Astrocyte (in vitro differentiated cells and primary cell): ENCODE results near the gene TPPP3. TPM values are rescaled to one million over a fixed set of nuclear protein-coding genes. Genes with fewer than 3 reads are reported as not detected.

Experiments
- DNase-seq: peaks from one replicate; pipeline ENCODE4 v3.0.0-alpha.2; 2010; ENCODE audit warnings: low read depth
- FAIRE-seq: peaks from 2 replicates; lab custom pipeline; 2011; peaks lifted over from hg19 to GRCh38; lab: Jason Lieb, UNC
- H2AFZ ChIP-seq: 2 replicates; pipeline ENCODE4 v1.6.0; 2012; ENCODE audit warnings: low read depth, low read length, inconsistent platforms
- H3K27ac ChIP-seq: 2 replicates; pipeline ENCODE4 v1.5.1; 2011; ENCODE audit warnings: low read depth, low read length, inconsistent platforms
- H3K27me3 ChIP-seq: 2 replicates; pipeline ENCODE4 v1.6.0; 2011; ENCODE audit warnings: low read length, inconsistent platforms; ENCODE audit not compliant: insufficient read depth
- H3K36me3 ChIP-seq: 2 replicates; pipeline ENCODE4 v1.5.1; 2011; ENCODE audit warnings: low read length, inconsistent platforms; ENCODE audit not compliant: insufficient read depth
- H3K4me1 ChIP-seq: 2 replicates; pipeline ENCODE4 v1.5.1; 2011; ENCODE audit warnings: low read length, inconsistent platforms; ENCODE audit not compliant: insufficient read depth
- H3K4me2 ChIP-seq: 2 replicates; pipeline ENCODE4 v1.6.0; 2012; ENCODE audit warnings: low read length, inconsistent platforms
- H3K4me3 ChIP-seq: 2 replicates; pipeline ENCODE4 v1.5.1; 2011; ENCODE audit warnings: low read depth, mild to moderate bottlenecking, low read length, inconsistent platforms; ENCODE audit not compliant: insufficient read depth
- H3K79me2 ChIP-seq: 2 replicates; pipeline ENCODE4 v1.6.0; 2012; ENCODE audit warnings: mild to moderate bottlenecking, low read length, inconsistent platforms; ENCODE audit not compliant: insufficient read depth
- H3K9ac ChIP-seq: 2 replicates; pipeline ENCODE4 v1.6.0; 2012; ENCODE audit warnings: mild to moderate bottlenecking, low read length, inconsistent platforms
- H3K9me3 ChIP-seq: 2 replicates; pipeline ENCODE4 v1.5.1; 2012; ENCODE audit warnings: low read depth, mild to moderate bottlenecking, low read length, inconsistent platforms; ENCODE audit not compliant: insufficient read depth
- H4K20me1 ChIP-seq: 2 replicates; pipeline ENCODE4 v1.6.0; 2012; ENCODE audit warnings: low read length, inconsistent platforms; ENCODE audit not compliant: insufficient read depth
- H3K27ac Mint-ChIP-seq: one replicate; pipeline ENCODE4 v1.8.0; 2021; ENCODE audit warnings: mild to moderate bottlenecking, mixed read lengths; ENCODE audit not compliant: unreplicated experiment
- H3K27me3 Mint-ChIP-seq: one replicate; pipeline ENCODE4 v1.8.0; 2021; ENCODE audit warnings: low read depth, mixed read lengths; ENCODE audit not compliant: unreplicated experiment
- H3K36me3 Mint-ChIP-seq: one replicate; pipeline ENCODE4 v1.8.0; 2021; ENCODE audit warnings: low read depth, mixed read lengths; ENCODE audit not compliant: unreplicated experiment
- H3K4me1 Mint-ChIP-seq: one replicate; pipeline ENCODE4 v1.8.0; 2021; ENCODE audit warnings: low read depth, mixed read lengths; ENCODE audit not compliant: unreplicated experiment
- H3K4me3 Mint-ChIP-seq: one replicate; pipeline ENCODE4 v1.8.0; 2021; ENCODE audit warnings: mild to moderate bottlenecking, moderate library complexity, mixed read lengths; ENCODE audit not compliant: unreplicated experiment
- H3K9me3 Mint-ChIP-seq: one replicate; pipeline ENCODE4 v1.8.0; 2021; ENCODE audit warnings: mild to moderate bottlenecking, mixed read lengths; ENCODE audit not compliant: unreplicated experiment
- CTCF ChIP-seq: IDR thresholded peaks from 2 replicates; pipeline ENCODE4 v1.5.1; 2011; ENCODE audit warnings: low read depth, mild to moderate bottlenecking, inconsistent platforms, low read length, moderate library complexity; ENCODE audit not compliant: insufficient read depth
- EZH2 ChIP-seq: IDR thresholded peaks from 2 replicates; pipeline ENCODE4 v1.6.1; 2012; ENCODE audit warnings: mild to moderate bottlenecking, low read length, inconsistent platforms; ENCODE audit not compliant: insufficient read depth
- total RNA-seq: library from RNA; stranded (reverse); gene quantifications from 2 replicates; pipeline ENCODE4 v1.2.1, GENCODE V29; 2021

Gene TPPP3
- total RNA-seq, 1 donor from 2014 or later, result 0.75 TPM

GRCh38 chr16:67407788-67408452 is 14.6 kb upstream of the TPPP3 start:
- Histone ChIP-seq H3K27ac (no peak overlapping the region), H3K79me2 (no peaks in the 10 kb centered on the region), H3K36me3 (no peaks in the 10 kb centered on the region), H3K4me3 (no peak overlapping the region), H3K9me3 (no peaks in the 10 kb centered on the region), H2AFZ (no peak overlapping the region), H4K20me1 (no peaks in the 10 kb centered on the region), H3K4me2 (no peak overlapping the region), H3K27me3 (no peaks in the 10 kb centered on the region), H3K9ac (no peak overlapping the region), H3K4me1 (peaks cover 21% of the 10 kb centered on the region)
- H3K9me3 Mint-ChIP-seq, result no peaks in the 10 kb centered on the region
- H3K36me3 Mint-ChIP-seq, result peaks cover 4% of the 10 kb centered on the region
- no peak overlapping the region for H3K27ac Mint-ChIP-seq
- TF ChIP-seq EZH2, result no peak
- TF ChIP-seq CTCF, result no peak
- H3K4me1 Mint-ChIP-seq, result peaks cover 16% of the 10 kb centered on the region
- no peak overlapping the region for H3K4me3 Mint-ChIP-seq
- FAIRE-seq, result no peak
- peaks cover 9% of the 10 kb centered on the region for H3K27me3 Mint-ChIP-seq
- DNase-seq, result no peak

- no peak overlapping the region for H3K4me3 Mint-ChIP-seq
- peaks cover 10% of the 10 kb centered on the region for H3K27me3 Mint-ChIP-seq
- H3K9me3 Mint-ChIP-seq, result no peaks in the 10 kb centered on the region
- Histone ChIP-seq H3K4me2 (peak overlapping the region; percentile 65), H3K79me2 (no peaks in the 10 kb centered on the region), H3K36me3 (no peaks in the 10 kb centered on the region), H3K27ac (peak overlapping the region; percentile 80), H3K9ac (peak overlapping the region; percentile 67), H3K4me1 (peaks cover 21% of the 10 kb centered on the region), H3K9me3 (no peaks in the 10 kb centered on the region), H4K20me1 (no peaks in the 10 kb centered on the region), H3K4me3 (no peak overlapping the region), H3K27me3 (no peaks in the 10 kb centered on the region), H2AFZ (no peak overlapping the region)
- H3K36me3 Mint-ChIP-seq, result peaks cover 4% of the 10 kb centered on the region
- no peak for DNase-seq
- FAIRE-seq, result no peak
- H3K27ac Mint-ChIP-seq, result peak overlapping the region; percentile 69
- TF ChIP-seq EZH2 (no peak), CTCF (no peak)
- peaks cover 13% of the 10 kb centered on the region for H3K4me1 Mint-ChIP-seq
Observed at GRCh38 chr16:67407176-67407787, 14.0 kb upstream of the TPPP3 start.
